SU-DHL-6 (cell line): ENCODE measurements around the gene GUSB.

Source experiments
- EZH2phosphoT487 ChIP-seq: fragments of 200-600 bp; sonication (generic), shearing (Covaris generic); conservative IDR thresholded peaks from 2 replicates; pipeline ENCODE4 v1.6.1; 2018; ENCODE audit warnings: mild to moderate bottlenecking, antibody characterized with exemption, low read length, moderate library complexity, mixed read lengths
- TF ChIP-seq, protein P1 (sequence below): fragments of 200-600 bp; sonication (generic); IDR thresholded peaks from one replicate; pipeline ENCODE4 v1.5.1; 2017; ENCODE audit warnings: antibody characterized with exemption, mild to moderate bottlenecking, low read length, moderate library complexity; ENCODE audit not compliant: insufficient read depth, poor library complexity, severe bottlenecking

DNA sequence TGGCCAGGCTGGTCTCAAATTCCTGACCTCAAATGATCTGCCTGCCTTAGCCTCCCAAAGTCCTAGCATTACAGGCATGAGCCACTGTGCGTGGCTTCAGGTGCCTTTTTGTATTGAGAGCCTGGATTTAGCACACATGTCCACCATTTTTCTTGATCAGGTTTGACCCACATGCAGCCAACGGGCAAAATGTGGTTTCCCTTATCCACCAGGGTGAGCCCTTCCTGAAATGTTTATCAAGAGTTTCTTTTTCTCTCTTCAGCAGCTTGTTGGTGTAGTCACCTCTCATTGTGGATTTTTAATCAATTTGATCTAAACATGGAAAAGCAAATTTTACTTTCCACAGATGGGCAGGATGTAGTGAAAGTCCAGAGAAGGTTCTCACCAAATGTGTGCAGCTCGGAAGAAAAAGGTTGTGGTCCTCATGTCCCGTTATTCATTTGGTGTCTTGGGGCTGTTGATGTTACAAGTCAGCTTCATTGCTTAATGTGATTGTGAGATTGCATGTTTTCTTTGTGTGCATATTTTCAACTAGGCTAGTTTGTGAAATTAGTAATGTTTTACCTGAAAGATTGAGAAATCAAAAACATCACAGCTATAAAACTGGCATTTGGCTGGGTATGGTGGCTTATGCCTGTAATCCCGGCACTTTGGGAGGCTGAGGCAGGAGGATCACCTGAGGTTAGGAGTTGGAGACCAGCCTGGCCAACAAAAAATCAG, 28.9 kb downstream of the GUSB start:
- TF ChIP-seq EZH2phosphoT487, result no peak
- TF ChIP-seq, protein P1, sequence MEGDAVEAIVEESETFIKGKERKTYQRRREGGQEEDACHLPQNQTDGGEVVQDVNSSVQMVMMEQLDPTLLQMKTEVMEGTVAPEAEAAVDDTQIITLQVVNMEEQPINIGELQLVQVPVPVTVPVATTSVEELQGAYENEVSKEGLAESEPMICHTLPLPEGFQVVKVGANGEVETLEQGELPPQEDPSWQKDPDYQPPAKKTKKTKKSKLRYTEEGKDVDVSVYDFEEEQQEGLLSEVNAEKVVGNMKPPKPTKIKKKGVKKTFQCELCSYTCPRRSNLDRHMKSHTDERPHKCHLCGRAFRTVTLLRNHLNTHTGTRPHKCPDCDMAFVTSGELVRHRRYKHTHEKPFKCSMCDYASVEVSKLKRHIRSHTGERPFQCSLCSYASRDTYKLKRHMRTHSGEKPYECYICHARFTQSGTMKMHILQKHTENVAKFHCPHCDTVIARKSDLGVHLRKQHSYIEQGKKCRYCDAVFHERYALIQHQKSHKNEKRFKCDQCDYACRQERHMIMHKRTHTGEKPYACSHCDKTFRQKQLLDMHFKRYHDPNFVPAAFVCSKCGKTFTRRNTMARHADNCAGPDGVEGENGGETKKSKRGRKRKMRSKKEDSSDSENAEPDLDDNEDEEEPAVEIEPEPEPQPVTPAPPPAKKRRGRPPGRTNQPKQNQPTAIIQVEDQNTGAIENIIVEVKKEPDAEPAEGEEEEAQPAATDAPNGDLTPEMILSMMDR, result no peak
